IPS DF 4.7 (cell line): ENCODE results near the gene FIGN.

Source experiments
- DNase-seq: peaks from one replicate; pipeline ENCODE4 v3.0.0-alpha.2; 2013; ENCODE audit warnings: low spot score; ENCODE audit errors: extremely low read depth

FIGN gene

GRCh38 chr2:163617517-163617916 lies 118.3 kb downstream of the FIGN start:
- no peak for DNase-seq

GRCh38 chr2:163613266-163613731 lies 122.5 kb downstream of the FIGN start:
- DNase-seq, result no peak

DNA sequence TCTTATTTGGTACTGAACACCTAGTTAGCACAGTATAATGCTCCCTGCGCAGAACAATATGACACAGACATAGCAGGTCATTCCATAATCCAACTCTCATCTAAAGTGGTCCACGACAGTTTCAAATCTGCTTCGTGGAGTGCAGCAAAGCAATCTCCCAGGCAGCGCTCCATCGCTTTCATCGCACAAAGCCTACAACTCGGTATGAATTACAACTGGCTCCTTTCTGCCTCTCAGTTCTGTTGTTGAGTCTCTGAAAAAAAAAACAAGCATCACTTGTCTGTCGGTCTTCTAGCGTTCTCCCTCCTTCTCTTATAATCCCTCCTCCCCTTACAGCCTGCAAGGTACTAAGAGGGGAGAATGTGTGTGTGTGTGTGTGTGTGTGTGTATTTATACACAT lies 123.5 kb downstream of the FIGN start:
- DNase-seq, result no peak

DNA sequence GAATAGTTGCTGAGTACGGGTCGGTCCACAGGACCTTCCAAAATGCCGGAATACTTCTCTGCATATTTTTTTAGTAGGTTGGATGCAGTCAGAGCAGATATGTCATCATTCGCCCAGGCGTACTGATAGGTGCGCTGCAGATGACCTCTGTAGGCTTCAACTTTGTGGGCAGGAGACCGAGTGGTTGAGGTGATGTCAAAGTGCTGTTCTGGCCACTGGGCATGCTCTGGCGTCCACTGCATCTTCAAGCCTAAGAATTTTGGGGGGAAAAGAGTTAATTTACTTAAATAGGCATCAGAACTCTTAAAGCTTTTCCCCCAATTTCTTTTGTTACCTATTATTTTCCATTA lies 124.3 kb downstream of the FIGN start:
- DNase-seq, result no peak

- DNase-seq, result no peak
Observed at GRCh38 chr2:163610817-163611556, 124.8 kb downstream of the FIGN start.

DNA sequence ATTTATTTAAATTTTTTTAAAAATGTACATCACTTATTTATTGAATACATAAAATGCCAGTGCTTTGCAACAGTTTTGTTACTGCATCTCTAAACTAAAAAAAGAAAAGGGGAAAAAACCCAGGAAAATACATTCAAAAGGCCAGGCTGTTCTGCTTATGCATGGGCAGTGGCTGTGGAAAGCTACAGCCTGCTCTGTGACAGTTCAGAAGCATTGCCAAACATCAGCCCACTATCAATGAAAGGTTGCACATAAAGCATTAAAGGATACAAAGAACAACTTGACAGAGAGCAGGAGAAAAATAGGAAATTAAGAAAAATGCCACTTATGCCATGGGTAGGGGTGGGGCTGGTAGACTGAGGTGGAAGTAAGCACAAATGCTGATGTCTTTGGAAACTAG lies 128.2 kb downstream of the FIGN start:
- no peak for DNase-seq

GRCh38 chr2:163606878-163607277 lies 128.9 kb downstream of the FIGN start:
- DNase-seq, result no peak

DNA sequence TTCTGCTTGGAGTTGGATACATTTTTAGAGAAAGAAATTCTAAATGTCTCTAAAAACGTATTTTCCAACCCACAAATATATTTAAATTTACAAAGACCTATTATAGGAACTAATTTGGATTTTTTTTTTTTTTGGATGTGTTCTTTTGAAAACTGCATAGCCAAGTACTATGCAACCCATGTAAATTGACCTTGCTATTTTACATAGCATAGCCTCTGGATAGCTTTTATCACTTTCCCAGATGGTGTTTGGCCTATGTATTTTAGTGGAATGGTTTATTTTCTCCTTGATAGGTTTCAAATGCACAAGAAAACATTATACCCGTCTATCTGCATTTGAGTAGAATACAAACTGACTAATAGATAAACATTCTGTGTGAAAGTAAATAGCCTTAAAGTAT lies 130.0 kb downstream of the FIGN start:
- DNase-seq, result no peak

GRCh38 chr2:163604941-163605555 lies 130.8 kb downstream of the FIGN start:
- DNase-seq, result no peak

DNA sequence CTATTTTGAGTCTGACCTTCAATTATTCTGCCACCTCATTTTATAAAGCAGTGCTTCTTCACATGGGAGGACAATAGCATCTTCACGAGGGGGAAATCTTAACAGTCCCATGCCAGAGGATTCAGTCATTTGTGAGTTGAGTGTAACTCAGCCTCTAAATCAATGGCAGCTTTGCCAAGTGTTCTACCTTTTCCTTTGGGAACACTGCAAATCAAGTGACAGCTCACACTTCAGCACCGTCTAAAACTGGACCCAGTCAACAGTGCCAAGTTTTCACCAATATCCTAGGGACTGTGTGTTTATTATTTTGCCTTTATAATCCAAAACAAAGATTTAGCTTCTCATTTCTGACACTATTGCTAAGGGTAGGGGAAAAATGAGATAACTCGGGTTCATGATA lies 133.6 kb downstream of the FIGN start:
- no peak for DNase-seq

DNA sequence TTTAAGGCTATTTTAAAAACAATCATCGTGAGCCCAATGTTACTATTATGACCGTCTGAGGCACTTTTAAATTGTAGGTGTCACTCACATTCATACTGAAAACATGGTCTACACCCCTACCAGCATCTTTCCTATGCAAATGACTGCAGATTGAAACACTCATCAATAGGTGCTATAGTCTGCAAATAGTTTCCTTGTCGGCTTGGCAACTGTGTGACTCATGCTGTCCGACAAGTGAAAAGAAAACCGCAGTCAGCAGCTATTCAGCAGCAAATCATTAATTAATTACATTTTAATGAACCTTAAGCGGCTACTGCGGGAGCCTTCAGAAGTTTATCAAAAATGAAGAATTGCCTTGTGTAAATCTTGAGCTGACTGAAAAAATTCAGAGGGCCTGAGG lies 134.4 kb downstream of the FIGN start:
- no peak for DNase-seq

- no peak for DNase-seq
Observed at GRCh38 chr2:163600801-163601200, 135.0 kb downstream of the FIGN start.

- no peak for DNase-seq
Observed at GRCh38 chr2:163595028-163595427, 140.8 kb downstream of the FIGN start.

DNA sequence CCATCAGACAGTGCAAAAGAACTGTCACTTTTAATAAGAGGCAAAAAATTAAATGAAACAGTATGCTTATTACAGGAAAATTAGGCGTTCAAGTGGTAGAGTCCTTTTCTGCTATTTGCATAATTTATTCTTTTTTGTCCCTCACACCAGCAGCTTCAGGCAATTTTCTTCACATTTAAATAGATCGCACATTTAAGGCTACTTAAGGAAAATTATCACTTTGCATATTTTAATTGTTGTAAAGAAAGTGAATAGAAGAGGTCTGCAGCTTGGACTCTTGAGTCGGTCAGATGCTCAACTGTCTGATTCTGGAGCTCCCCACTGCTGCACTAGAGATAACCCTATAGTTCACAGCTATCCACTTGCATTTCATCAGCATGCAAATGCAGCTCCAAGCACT lies 141.3 kb downstream of the FIGN start:
- DNase-seq, result no peak

DNA sequence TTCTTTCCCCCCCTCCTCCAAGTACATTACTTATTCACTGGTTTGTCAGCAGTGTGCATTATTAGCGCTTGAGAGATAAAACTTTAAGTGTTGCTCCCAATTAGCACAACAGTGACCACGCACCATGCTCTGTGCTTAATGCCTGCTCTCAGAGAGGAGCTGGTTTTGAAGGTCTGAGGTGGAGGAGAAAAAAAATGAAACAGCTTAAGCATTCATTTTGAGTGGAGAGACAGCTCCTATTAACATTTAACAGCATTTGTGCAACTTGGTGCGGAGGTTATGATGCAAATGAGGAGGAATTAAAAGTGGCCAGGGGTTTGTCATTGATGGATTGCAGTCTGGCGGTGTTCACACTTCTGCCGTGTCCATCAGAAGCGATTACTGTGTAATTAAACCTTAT lies 141.8 kb downstream of the FIGN start:
- DNase-seq, result no peak

DNA sequence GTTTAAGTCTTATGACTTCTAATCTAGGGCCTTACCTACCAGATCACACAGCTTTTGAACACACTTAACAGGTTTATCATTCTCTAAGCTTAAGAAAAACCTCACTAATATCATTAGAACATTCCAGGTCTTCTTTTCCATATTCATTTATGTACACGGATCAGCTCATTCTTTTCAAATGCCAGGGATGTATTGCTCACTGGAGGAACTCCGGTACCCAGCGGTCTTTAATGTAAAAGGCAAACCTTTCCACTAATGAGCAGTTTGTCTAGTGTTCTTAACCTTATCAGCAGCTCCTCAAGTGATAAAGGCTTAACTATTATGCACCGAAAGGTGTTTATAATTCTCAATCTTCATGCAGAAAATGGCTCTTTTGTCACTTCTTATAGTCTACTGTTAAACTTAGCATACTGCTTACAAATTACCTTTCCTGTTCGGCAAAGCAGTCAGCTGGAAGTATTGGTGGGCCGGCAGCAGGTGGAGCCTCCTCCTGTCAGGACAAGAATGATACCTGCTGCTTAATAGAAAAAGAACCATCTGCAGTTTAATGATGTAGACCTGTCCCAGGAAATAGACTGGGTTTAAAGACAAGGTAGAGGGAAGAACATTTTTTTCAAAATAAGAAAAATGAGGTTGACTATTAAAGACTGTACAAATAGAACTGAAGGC lies 142.7 kb downstream of the FIGN start:
- no peak for DNase-seq

DNA sequence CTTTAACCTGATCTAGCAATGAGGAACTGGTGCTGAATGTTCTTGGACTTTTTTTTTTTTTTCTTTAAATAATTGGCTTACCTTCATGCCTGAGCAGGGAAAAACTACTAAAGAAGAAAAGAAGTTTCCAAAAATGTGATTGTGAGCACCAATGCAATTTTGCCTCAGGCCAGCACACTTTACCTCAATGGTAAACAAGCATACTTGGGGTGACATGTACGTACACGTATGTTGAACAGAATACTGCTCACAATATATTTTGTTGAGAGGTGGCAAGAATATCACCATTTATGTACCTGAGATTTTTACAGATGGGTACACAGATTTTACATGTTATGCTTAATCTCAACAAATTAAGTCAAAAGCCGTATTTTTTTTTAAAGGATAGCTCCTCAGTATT lies 144.3 kb downstream of the FIGN start:
- DNase-seq, result no peak

DNA sequence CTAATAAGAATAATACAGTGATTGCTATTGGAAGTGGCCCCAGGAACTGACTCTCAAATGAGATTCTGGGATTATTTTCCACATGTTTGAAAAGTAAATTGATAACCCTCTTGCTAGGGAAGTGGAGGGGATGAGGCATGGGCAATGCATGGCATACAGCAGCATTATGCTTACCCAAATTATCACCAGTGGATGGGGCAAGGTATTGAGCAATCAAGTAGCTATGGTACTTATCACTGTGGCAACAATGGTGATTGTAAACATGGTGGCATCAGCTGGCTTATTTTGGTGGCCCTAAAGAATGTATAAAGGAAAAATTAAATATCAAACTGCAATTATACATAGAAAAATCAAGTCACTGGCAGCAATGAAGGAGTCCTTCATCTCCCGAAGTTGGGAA lies 155.1 kb downstream of the FIGN start:
- no peak for DNase-seq

DNA sequence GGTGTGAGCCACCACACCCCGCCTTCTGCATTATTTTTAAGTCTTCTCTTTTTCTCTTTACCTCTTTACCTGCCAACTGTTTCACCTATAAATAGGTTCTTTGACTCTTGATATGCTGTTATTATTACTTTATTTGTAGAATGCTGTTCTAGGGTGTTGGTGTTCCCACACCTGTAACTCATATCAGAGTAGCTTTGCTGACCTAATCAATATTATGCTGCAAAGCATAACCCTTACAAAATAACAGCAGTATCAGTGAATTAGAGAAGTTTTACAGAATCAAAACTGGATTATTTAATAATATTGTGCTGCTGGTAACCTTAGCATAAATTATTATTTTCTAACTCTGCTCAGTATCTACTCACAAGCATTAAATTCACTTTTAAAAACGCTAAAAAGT lies 161.5 kb downstream of the FIGN start:
- DNase-seq, result no peak

DNA sequence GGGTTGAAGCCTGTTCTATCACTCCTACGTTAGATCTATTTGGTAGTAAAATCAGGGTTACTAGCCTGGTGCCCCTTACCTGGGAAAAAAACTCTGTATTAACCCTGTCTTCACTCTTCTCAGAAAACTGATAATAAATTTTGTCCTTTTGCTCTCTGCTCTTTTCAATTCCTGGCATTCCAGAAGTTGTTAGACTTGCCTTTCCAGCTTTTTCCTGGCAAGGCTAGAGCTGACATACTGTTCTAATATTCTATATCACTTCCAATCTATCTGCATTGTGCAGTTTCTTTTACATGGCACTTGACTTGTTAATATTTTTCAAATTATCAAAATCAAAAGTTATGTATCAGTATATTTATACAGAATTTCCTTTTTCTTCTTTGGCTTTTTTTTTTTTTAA lies 162.2 kb downstream of the FIGN start:
- no peak for DNase-seq

GRCh38 chr2:163572850-163573249 lies 163.0 kb downstream of the FIGN start:
- DNase-seq, result no peak

GRCh38 chr2:163571423-163572102 lies 164.2 kb downstream of the FIGN start:
- DNase-seq, result no peak
